Middle frontal gyrus (tissue), 1 donor: Measurements from ENCODE around the gene TMEM240.
"Not testable (repeated sequence)": the region's sequence is repeated elsewhere in the genome, so short reads cannot be mapped to it uniquely, and the experiment has no call there.

Experiments
- DNase-seq: peaks from one replicate; pipeline ENCODE4 v3.0.0-alpha.2; 2015; ENCODE audit warnings: low spot score; ENCODE audit errors: extremely low spot score

Gene TMEM240

DNA sequence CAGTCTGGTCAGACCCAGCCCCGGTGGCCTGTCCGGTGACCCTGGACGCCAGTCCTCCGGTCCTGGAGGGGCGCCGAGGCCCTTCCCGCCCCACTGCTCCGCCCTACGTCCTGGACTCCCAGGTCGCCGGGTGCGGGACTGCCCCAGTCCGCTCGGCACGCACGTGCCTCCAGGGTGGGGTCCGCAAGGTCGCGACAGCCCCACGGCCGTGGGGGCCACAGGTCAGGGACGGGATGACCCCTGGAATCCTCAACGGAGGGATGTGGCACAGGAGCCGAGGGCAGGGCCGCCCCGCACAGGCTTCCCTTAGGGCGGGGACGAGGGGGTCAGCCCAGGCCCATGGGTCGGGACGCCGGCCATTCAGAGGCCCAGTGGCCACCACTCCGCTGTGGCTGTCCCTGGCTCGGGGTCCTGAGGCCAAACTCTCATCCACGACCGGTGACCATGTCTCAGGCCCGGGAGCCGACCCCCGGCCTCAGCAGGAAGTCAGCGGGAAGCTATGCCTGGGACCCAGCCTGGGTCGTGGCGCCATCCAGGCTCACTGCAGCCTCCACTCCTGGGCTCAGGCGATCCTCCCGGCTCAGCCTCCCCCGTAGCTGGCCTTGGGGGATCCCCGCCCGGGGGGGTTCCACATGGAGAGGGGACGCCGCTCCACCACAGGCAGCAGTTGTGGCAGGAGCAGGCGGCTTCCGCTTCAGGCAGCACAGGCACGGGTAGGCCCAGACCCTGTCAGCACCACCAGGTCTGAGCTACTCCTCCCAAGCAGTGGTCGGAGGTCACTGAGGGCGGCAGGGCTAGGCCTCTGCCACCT is 599 bp upstream of the TMEM240 start:
- DNase-seq = no peak

GRCh38 chr1:1539310-1540089 is 924 bp downstream of the TMEM240 start:
- DNase-seq = no peak

GRCh38 chr1:1538989-1539309 is 1.5 kb downstream of the TMEM240 start:
- DNase-seq = no peak

- no peak for DNase-seq
Measured at GRCh38 chr1:1538334-1538733, 2.1 kb downstream of the TMEM240 start.

DNA sequence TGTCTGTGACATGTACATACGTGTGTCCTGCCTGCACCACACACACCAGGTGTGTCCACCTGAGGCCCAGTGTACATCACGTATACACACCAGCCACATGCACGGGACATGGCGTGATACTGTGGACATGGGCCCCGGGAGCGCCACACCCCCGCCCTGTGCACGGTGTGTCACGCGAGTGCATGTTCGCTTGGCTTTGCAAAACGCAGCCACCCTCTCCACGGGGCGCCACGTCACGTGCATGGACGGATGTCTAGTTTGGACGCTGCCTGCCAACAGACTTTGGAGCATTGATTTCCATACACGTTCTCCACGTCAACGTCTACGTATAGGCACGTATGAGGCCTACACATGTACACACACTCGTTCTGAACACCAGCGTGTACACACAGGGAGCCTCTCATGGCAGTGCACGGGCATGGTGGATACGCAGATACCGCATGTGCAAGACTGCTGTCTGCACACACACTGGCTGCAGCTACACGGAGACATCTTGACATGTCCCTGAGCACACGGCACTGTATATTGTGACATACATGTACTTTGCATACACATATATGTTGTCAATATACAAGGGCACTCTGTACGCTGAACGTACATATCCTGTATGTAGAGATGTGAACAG is 2.7 kb downstream of the TMEM240 start:
- DNase-seq = no peak

DNA sequence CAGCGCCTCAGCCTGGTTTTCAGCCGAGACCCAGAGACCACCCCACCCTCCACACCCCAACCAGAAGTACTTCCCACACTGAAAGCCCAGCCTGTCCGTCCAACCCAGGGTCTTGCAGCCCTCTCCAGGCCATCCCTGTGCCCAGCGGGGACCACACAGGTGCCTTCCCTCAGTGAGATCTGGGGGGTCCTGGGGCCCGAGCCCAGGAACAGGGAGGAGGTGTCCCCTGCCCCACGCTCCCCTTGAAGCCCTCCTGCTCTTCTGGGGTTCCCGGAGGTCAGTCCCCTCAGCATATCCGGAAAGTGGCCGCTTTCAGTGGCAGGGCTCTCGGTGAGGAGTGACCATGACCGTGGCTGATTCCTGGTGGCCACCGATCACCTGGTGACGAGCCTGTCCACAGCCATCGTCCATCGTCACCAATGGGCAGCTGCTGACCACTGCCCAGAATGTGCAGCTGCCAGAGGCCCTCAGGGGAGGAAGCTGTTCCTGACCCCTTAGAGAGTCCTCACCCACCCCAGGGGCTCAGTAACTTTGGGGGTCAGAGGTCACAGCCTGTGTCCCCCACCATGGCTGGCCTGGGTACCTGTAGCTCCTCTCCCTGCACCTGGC is 3.4 kb downstream of the TMEM240 start:
- DNase-seq = no peak

DNA sequence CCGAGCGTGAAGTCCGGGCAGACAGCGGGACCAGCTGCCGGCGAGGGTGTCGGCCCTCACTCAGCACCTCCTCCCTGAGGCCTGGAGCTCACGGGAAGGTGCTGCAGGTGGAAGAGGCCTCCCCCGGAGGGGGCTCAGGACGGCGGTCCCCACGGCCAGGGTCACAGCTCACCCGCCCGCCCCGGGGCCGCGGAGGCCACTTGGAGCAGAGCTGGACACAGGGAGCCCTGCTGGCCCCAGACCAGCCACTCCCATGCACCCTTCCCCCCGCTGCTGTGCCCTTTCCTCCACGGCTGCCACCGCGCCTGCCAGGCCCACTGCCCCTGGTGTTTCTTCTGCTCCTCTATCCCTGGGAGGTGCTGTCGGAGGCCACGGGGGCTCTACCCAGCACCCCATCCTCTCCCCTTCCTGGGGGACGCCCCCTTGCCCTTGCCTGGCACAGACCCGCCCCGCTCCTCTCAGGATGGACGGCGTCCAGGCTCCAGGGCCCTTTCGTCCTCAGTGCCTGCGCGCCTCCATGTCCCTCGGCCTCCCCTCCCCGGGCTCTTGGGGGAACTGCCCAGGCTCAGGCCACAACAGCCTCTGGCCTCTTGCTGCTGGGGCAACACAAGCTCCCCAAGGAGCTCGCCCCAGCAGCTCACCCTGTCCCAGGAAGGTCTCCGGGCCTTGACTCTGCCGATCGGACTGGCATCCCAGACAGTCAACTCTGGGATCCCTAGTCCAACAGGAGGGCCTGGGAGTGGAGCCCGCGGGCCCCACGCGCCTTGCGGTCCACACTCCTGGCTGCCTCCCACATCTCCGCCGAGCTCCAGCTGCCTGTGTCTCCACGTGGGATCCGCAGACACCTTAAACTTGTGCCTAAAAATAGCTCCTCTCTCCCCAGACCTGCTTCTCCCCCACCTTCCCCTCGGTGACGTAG is 4.1 kb downstream of the TMEM240 start:
- DNase-seq = no peak

- no peak for DNase-seq
Measured at GRCh38 chr1:1535201-1536018, 5.0 kb downstream of the TMEM240 start.

- no peak for DNase-seq
Measured at GRCh38 chr1:1534401-1535154, 5.8 kb downstream of the TMEM240 start.

GRCh38 chr1:1533894-1534291 is 6.5 kb downstream of the TMEM240 start:
- DNase-seq = not testable (repeated sequence)

- not testable (repeated sequence) for DNase-seq
Measured at GRCh38 chr1:1533176-1533893, 7.1 kb downstream of the TMEM240 start.

- DNase-seq = no peak
Measured at GRCh38 chr1:1531947-1532346, 8.5 kb downstream of the TMEM240 start.

DNA sequence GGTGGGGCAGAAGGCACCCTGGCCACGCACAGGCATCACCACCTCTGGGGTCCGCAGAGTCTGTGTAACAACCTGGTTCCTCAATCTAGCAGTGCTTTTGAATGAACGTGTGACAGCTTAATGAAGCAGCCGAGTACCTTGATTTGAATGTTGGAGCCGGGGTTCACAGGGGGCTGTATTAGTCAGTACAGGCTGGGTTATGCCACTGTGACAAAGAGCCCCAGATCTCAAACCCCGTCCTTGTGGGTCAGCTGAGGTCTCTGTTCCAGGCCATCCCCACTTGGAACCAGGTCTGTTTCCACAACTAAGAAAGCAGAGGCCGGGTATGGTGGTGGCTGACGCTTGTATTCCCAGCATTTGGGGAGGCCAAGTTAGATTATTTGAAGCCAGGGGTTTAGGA is 10.5 kb downstream of the TMEM240 start:
- no peak for DNase-seq

DNA sequence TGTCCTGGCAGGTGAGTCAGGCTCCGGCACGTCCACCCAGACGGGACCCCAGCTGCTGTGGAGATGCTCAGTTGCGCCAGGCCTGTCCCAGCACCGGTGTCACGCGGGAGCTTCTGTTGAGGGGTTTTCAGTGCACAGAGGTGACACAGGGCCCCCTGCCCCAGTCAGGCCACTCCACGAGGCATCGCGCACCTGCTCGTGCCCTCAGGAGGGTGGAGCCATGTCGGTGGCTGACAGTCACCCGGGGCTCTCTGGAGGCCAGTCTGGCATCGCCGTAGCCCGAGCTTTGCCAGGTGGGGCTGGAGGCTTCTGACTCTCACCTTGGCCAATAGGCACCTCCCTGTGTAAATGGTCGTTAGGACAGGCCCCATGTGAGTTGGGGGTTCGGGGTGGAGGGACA is 11.1 kb downstream of the TMEM240 start:
- no peak for DNase-seq

- DNase-seq = no peak
Measured at GRCh38 chr1:1528301-1529267, 11.8 kb downstream of the TMEM240 start.

DNA sequence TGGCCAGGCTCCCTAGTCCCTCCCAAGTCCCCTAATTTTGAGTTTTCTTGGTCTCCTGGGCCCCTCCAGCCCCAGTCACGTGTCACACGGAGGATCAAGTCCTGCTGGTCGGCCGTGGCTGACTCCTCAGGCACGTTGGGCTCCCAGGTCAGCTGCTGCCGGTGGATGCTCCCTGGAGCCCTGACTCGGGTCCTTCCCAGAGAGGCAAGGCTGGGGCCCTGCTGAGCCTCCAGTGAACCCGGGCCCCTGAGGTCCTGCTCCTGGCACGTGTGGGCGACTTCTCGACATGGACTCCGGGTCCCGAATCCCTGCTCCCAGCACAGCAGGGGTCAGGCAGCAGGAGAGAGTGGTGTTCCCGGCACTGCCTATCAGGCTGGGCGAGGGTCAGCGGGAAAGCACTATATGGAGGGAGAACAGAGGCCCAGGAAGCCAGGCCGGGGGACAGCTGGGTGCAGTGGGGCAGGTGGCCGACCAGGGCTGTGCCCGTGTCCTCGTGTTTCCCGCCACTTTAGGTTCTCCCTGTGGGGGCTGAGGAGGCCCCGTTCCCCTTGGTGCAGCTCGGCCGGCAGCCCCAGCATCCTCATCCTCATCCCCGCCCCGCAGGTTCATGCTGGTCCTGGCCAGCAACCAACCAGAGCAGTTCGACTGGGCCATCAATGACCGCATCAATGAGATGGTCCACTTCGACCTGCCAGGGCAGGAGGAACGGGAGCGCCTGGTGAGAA is 13.2 kb downstream of the TMEM240 start:
- DNase-seq = no peak

- DNase-seq = not testable (repeated sequence)
Measured at GRCh38 chr1:1526476-1526875, 13.9 kb downstream of the TMEM240 start.
